T-helper 2 cell (primary cell): Measurements from ENCODE around the gene CENPT.

Experiments used
- DNase-seq, 5 experiments: peaks; one replicate each; pipeline versions ENCODE4 v3.0.0 to v3.0.0-alpha.2; 2012 to 2022
- total RNA-seq, 2 donors: gene quantifications; one replicate each; lab custom pipeline; 2026; lab: John Stamatoyannopoulos, UW

The CENPT gene
- total RNA-seq, result 75.4 to 87.1 reads per million in 2 donors

- peak in 1 of 5 experiments; percentile 7 for DNase-seq
Observed at GRCh38 chr16:67847064-67847861, at the start of gene CENPT. CENPT (minus strand) TSS chr16:67847693; CDS start chr16:67833859, 13,834 bp downstream.

GRCh38 chr16:67897231-67897630 is 49.7 kb upstream of the CENPT start:
- no peak for DNase-seq

GRCh38 chr16:67893743-67894399 is 46.4 kb upstream of the CENPT start:
- peak in 1 of 5 experiments; percentile 35 for DNase-seq

GRCh38 chr16:67892899-67893742 is 45.6 kb upstream of the CENPT start, which contains the start of gene PSKH1:
PSKH1 (plus strand) TSS chr16:67893254; CDS start chr16:67908750, 15,496 bp downstream.
- peak; percentile 80 to 96 (median 91) for DNase-seq

- no peak for DNase-seq
Observed at GRCh38 chr16:67892375-67892774, 44.9 kb upstream of the CENPT start.

- no peak for DNase-seq
Observed at GRCh38 chr16:67888331-67888730, 40.8 kb upstream of the CENPT start.

GRCh38 chr16:67886387-67886786 is 38.9 kb upstream of the CENPT start:
- DNase-seq, result no peak

- DNase-seq, result no peak
Observed at GRCh38 chr16:67885976-67886375, 38.5 kb upstream of the CENPT start.

GRCh38 chr16:67885545-67885944 is 38.1 kb upstream of the CENPT start:
- no peak for DNase-seq

GRCh38 chr16:67884684-67885083 is 37.2 kb upstream of the CENPT start, which contains the start of gene NRN1L:
NRN1L (plus strand) TSS chr16:67884885; CDS start chr16:67884904, 19 bp downstream.
- no peak for DNase-seq

- peak; percentile 51 to 67 (median 57) for DNase-seq
Observed at GRCh38 chr16:67883872-67884261, 36.4 kb upstream of the CENPT start.

GRCh38 chr16:67883146-67883871 is 35.8 kb upstream of the CENPT start:
- DNase-seq, result no peak

- DNase-seq, result no peak
Observed at GRCh38 chr16:67882374-67883145, 35.1 kb upstream of the CENPT start.

GRCh38 chr16:67881621-67882161 is 34.2 kb upstream of the CENPT start:
- DNase-seq, result no peak

- no peak for DNase-seq
Observed at GRCh38 chr16:67880584-67880983, 33.1 kb upstream of the CENPT start.

GRCh38 chr16:67879936-67880335 is 32.4 kb upstream of the CENPT start:
- DNase-seq, result no peak

- no peak for DNase-seq
Observed at GRCh38 chr16:67879462-67879861, 32.0 kb upstream of the CENPT start.

- DNase-seq, result no peak
Observed at GRCh38 chr16:67878846-67879245, 31.4 kb upstream of the CENPT start.

- no peak for DNase-seq
Observed at GRCh38 chr16:67878232-67878631, 30.7 kb upstream of the CENPT start.

GRCh38 chr16:67877064-67877463 is 29.6 kb upstream of the CENPT start:
- no peak for DNase-seq

GRCh38 chr16:67874372-67874771 is 26.9 kb upstream of the CENPT start:
- no peak for DNase-seq
